ENCODE results near the gene EBF3. TPM values are rescaled to one million over a fixed set of nuclear protein-coding genes. Genes with fewer than 3 reads are reported as not detected.

EBF3 gene
- total RNA-seq, 1 experiment from 2014 or later: not detected

DNA sequence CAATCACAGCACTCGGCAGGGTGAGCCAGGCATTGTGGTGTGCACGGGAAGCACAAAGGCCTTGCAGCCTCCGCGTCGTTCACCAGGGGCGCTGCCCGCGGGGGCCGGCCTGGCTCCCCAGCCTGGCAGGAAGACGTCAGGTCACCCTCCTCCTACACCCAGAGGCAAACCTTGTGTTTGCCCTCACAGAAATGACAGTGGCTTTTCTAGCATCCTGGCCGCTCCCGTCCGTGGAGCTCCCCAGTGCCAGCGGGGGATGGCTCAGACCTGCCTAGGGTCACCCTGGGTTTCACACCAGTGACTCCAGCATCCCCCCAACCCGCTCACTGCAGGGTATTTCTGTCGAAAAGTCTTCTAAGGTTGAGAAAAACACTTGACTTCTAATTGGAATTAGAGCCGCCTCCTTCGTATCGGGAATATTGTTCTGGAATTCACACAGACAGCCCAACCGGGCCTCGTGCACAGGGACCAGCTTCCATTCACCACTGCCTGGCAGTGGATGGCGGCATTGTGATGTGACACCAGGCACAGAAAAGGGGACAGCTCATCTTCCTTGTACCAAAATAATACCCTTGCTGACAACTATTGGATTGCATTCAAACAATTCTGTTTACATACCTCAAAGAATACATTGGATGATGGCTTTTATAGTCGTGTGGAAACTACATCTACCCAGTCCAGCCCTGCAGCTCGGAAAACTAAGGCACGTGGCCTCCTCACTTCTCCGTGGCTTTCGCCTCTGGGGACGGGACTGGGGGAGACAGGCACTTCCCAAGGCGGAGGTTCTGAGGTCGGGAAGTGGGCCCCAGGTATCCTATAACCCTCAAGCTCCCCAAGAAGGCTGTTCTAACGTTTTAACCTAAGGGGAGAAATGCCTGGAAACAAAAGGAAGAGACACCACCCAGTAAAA is 109.0 kb downstream of the EBF3 start:
- Mint-ChIP-seq H3K36me3 (ENCODE audit: insufficient read depth, unreplicated experiment) (no peaks in the 10 kb centered on the region), H3K4me3 (ENCODE audit: low read depth, unreplicated experiment) (no peak overlapping the region), H3K27ac (ENCODE audit: unreplicated experiment) (no peak overlapping the region), H3K27me3 (ENCODE audit: unreplicated experiment) (no peaks in the 10 kb centered on the region), H3K9me3 (ENCODE audit: low read depth, unreplicated experiment) (peaks cover 2% of the 10 kb centered on the region), H3K4me1 (ENCODE audit: low read depth, unreplicated experiment) (no peaks in the 10 kb centered on the region)
- no peak for DNase-seq
- no TSS peak for BruUV-seq (replicated peaks)
- intact Hi-C loops (cut with micrococcal nuclease; ENCODE audit: unreplicated experiment): no loop called here
- CTCF ChIA-PET: no interaction called here
- no peak for TF ChIP-seq CTCF (IDR thresholded peaks at IDR 0.05; ENCODE audit: unreplicated experiment)

DNA sequence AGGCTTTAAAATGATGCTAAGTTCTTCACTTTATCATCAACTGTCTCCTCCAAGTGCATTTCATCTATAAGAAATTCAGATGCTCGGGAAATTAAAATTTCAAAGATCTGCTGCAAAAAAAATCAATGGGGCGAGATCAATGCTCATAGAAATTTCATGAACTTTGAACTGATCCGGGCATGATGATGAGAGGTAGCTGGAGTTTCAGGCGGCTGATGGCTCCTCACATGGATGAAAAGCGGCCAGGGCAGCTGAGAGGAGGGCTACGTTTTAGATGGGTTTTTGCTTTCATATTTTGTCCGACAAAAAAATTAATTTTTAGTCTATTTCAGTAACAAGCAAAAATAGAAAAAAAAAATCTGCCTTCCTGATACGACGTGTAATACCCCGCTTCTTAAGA is 109.9 kb downstream of the EBF3 start:
- DNase-seq: no peak
- H3K27ac Mint-ChIP-seq (ENCODE audit: unreplicated experiment): no peak overlapping the region
- no peaks in the 10 kb centered on the region for H3K36me3 Mint-ChIP-seq (ENCODE audit: insufficient read depth, unreplicated experiment)
- no TSS peak for BruUV-seq (replicated peaks)
- H3K4me3 Mint-ChIP-seq (ENCODE audit: low read depth, unreplicated experiment): no peak overlapping the region
- H3K4me1 Mint-ChIP-seq (ENCODE audit: low read depth, unreplicated experiment): no peaks in the 10 kb centered on the region
- no peak for TF ChIP-seq CTCF (IDR thresholded peaks at IDR 0.05; ENCODE audit: unreplicated experiment)
- no peaks in the 10 kb centered on the region for H3K27me3 Mint-ChIP-seq (ENCODE audit: unreplicated experiment)
- intact Hi-C loops (cut with micrococcal nuclease; ENCODE audit: unreplicated experiment): no loop called here
- peaks cover 2% of the 10 kb centered on the region for H3K9me3 Mint-ChIP-seq (ENCODE audit: low read depth, unreplicated experiment)
- CTCF ChIA-PET: interaction anchor here (0.6 to 0.8 kb wide), 4 partner anchors 37 to 820 kb away, joined by 3 to 12 read pairs (median 5); no protein-coding TSS in a partner anchor

GRCh38 chr10:129853562-129853903 is 110.5 kb downstream of the EBF3 start:
- CTCF ChIA-PET: interaction anchor here (0.7 to 0.8 kb wide), 3 partner anchors 37 to 256 kb away, joined by 3 to 6 read pairs (median 4); no protein-coding TSS in a partner anchor
- H3K27ac Mint-ChIP-seq (ENCODE audit: unreplicated experiment): no peak overlapping the region
- no peaks in the 10 kb centered on the region for H3K4me1 Mint-ChIP-seq (ENCODE audit: low read depth, unreplicated experiment)

More at GRCh38 chr10:129853562-129853903, 110.5 kb downstream of the EBF3 start:
- DNase-seq: no peak
- Mint-ChIP-seq H3K9me3 (ENCODE audit: low read depth, unreplicated experiment) (peaks cover 2% of the 10 kb centered on the region), H3K36me3 (ENCODE audit: insufficient read depth, unreplicated experiment) (no peaks in the 10 kb centered on the region), H3K4me3 (ENCODE audit: low read depth, unreplicated experiment) (no peak overlapping the region), H3K27me3 (ENCODE audit: unreplicated experiment) (no peaks in the 10 kb centered on the region)
- BruUV-seq (replicated peaks): no TSS peak
- intact Hi-C loops (cut with micrococcal nuclease; ENCODE audit: unreplicated experiment): no loop called here
- no peak for TF ChIP-seq CTCF (IDR thresholded peaks at IDR 0.05; ENCODE audit: unreplicated experiment)

Measured in Calu3 (cell line).